Glomerular endothelial cell (primary cell): ENCODE data around the gene SLC25A47. TPM values are rescaled to one million over a fixed set of nuclear protein-coding genes. Genes with fewer than 3 reads are reported as not detected.
"Not testable (repeated sequence)": the region's sequence is repeated elsewhere in the genome, so short reads cannot be mapped to it uniquely, and the experiment has no call there.

Experiments used
- DNase-seq: peaks from one replicate; pipeline ENCODE4 v3.0.0-alpha.2; 2011; ENCODE audit warnings: low read depth, low spot score; ENCODE audit errors: extremely low read depth
- total RNA-seq: library from RNA; depleted of rRNA; stranded (reverse); fragments of >200 nt; gene quantifications from 2 replicates; pipeline ENCODE4 v1.2.3, GENCODE V29; 2015

SLC25A47 gene
- total RNA-seq, 1 donor from 2014 or later: not detected

DNA sequence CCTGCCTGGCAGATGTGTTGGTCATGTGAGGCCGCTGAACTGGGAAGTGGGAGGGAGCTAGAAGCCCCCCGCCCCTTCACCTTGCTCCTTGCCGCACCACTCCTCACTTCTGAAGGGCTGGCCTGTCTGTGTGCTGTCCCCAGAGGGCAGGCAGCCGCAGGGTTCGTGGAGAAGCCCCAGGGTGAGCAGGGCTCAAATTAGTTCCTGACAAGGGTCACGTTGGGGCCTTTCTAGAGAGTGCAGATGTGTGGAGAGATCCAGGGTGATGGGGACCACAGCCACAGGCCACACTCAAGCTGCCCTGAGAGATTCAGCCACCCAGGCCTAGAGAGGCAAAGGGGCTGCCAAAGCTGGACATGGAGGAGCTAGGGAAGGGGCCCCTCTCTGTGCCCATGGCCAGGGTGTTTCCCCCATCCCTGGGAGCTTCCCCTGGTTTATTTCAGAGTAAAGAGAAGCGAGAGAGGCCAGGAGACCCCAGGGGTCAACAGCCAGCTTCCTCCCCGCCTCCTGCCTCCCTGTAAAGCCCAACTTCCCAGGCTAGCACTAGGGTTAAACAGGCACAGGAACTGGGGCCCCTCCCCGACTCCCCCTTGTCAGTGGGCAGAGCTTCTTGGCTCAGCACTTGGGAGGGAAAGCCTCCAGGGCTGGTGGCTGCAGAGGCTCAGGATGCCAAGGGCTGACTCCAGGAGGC lies 33.1 kb upstream of the SLC25A47 start:
- no peak for DNase-seq

DNA sequence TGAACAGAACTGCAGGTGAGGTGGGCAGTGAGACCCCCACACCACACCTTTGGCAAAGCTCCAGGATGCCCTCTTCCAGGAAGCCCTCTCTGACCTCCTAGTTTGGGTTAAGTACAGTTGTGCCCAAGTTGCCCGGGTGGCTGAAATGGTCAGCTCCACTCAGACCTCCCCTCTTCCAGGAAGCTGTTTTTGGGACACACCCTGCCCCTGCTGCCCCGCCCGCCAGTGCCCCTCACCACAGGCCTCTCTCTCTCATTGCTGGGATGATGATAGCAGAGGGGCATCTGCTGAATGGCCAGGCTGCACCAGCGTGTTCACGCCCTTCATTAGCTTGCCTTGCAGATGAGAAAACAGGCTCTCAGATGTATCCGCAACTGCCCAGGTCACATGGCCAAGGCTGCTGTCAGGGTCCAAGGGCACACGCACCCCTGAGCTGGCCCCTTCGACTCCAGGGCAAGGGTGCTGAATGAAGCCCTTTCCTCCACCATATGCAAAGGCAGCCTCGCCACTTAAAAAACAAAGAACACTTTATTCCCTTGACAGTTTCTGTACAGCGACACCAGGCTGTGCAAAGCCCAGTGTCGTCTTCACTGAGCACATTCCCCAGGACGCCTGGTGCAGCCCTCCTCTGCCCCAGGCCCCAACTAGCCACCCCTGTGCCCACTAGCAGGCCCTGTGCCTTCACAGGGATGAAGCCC lies 32.4 kb upstream of the SLC25A47 start:
- DNase-seq: no peak

DNA sequence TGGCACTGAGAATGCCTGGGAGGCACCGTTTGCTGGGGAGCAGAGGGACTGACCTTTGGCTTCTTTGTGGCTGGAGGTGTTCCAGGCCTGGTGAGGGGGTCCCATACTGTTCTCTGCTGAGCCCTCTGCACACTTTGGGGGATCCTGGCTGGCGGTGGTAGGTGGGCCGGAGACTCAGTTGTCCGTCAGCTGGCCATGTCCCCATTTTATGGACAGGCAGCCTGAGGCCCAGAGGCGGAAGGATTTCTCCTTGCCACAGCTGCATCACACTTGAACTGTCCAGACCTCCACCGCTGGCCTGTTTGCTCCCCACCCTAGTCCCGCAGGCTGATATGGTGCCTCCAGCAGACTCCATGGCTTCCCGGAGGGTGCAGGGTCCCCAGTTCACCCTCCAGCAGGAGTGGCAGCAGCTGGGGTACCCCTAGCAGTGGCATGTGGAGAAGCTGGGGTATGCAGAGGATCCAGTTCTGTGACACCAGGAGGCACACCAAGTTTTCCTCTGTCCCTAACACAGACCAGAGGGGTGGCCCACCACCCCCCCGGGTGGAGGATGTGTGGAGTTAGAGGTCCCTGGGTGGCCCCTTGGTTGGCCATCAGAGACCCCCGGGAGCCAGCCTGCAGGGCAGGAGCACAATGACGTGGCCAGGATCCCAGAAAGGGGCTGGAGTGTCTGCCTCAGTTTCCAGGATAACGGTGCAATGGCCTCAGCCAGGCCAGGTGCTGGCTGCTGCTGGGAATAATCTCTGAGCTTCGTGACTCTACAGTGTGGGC lies 31.6 kb upstream of the SLC25A47 start:
- DNase-seq: no peak

GRCh38 chr14:100292301-100292775 lies 30.8 kb upstream of the SLC25A47 start:
- DNase-seq: no peak

- no peak for DNase-seq
Measured at GRCh38 chr14:100292776-100293461, 30.2 kb upstream of the SLC25A47 start.

GRCh38 chr14:100293497-100294212 lies 29.5 kb upstream of the SLC25A47 start:
- DNase-seq: no peak

- no peak for DNase-seq
Measured at GRCh38 chr14:100294213-100294962, 28.8 kb upstream of the SLC25A47 start.

- DNase-seq: no peak
Measured at GRCh38 chr14:100294963-100295330, 28.2 kb upstream of the SLC25A47 start.

DNA sequence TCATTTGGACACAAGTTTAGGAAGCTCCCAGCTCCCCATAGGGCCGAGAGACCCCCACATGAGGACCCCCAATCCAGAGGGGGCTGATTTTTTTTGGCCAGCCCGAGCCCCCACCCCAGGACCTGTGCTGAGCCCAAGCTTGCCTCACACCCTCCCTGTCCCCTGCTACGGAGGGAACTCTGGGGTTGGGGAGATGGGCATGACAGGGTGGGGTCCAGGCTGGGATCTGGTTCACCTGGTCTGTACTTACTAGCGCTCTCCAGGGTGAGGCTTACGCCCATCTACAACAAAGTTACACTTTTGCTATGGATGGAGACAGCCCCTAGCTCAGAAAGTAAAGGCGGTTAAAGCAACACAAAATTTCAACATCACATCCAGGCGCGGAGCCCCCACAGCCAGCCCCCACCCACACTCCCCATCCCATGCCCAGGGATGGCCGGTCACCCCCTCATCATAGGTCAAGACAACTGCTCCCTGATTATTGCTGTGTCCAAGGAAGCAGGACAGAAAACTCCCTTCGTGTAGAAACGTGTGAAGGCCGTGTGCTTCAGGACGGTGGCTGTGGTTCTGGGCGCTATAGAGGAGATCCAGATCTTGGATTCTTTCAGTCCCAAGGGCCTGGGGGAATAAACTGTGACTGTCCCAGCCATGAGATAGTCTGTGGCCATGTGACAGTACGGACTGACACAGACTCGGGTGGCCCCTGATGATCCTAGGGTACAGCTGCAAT lies 27.6 kb upstream of the SLC25A47 start:
- no peak for DNase-seq

DNA sequence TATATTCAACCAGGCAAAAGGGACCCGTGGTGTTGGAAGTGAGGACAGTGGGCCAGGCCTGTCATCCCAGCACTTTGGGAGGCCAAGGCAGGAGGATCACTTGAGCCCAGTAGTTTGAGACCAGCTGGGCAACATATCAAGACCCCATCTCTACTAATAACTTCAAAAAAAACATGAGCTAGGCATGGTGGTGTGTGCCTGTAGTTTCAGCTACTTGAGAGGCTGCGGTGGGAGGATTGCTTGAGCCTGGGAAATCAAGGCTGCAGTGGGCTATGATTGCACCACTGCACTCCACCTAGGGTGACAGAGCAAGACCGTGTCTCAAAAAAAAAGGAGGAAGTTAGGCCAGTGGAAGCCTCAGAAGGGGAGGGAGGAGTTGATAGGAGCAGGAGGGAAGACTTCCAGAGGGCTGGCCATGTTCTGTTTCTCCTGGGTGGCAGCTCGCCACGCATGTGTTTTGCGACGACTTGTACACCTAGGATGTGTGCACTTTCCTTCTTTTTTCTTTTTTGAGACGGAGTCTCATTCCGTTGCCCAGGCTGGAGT lies 27.0 kb upstream of the SLC25A47 start:
- DNase-seq: no peak

DNA sequence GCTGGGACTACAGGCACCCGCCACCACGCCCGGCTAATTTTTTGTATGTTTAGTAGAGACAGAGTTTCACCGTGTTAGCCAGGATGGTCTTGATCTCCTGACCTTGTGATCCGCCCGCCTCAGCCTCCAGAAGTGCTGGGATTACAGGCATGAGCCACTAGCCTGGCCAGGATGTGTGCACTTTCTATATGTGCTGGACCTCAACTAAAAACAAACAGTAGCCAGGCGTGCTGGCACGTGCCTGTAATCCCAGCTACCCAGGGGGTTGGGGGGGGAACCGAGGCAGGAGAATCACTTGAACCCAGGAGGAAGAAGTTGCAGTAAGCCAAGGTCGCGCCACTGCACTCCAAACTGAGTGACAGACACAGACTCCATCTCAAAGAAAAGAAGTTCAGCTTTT lies 26.4 kb upstream of the SLC25A47 start:
- DNase-seq: not testable (repeated sequence)

DNA sequence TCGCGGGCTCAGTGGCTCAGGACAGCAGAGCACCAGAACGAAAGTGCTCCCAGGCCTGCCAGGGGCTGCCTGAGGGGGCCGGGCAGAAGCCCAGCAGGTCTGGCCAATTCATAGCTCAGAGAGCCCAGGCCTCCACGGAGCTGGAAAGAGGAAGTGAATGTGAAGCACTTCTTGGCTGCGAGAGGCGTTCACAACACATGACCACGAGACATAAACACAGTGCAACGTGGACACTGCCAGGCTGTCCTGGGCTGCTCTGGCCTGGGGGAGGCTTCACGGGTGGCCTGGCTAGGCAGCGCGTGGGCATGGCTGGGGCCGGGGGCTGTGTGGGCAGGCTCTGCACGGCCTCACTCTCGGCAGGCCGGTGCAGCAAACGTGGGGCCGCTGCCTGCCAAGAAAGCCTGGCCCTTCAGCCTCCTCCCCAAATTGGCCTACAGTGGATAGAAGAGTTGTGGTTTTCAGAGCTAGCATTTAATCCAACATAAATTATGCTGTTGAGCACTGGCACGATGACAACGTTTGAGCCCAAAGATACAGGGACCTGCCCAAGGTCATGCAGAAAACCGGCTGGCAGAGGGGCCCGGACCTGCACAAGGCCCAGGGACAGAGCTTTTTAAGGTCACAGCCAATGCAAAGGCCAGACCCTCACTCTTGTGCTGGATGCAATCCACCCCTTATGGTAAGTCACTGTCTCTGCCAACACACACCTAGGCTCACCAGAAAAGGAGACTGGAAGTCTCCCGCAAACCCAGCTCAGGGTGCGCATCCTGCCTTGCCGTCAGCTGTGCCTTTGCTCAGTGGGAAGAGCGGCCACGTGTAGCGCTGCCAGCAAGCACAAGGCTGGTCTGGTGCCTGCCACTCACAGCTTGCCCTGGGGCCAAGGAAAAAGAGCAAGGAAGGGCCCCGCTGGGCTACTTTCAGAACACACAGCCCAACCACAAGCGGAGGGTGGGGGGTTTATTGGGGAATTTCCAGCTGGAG lies 25.5 kb upstream of the SLC25A47 start:
- no peak for DNase-seq

GRCh38 chr14:100298551-100299237 lies 24.4 kb upstream of the SLC25A47 start:
- DNase-seq: no peak

DNA sequence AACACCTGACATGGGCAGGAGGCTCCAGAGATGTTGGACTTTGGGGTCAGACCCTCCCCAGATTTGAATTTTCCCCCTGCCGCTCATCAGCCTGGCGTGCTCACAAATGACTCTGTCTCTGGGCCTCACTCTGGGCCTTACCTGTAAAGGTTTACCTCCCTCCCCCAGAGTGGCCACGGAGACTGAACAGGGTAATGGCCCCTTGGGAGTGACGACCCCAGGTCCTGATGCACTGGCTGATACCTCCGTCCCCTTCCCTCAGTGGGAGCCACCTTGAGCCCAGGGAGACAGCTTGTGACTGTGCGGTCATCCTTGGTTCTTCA lies 23.9 kb upstream of the SLC25A47 start:
- no peak for DNase-seq

DNA sequence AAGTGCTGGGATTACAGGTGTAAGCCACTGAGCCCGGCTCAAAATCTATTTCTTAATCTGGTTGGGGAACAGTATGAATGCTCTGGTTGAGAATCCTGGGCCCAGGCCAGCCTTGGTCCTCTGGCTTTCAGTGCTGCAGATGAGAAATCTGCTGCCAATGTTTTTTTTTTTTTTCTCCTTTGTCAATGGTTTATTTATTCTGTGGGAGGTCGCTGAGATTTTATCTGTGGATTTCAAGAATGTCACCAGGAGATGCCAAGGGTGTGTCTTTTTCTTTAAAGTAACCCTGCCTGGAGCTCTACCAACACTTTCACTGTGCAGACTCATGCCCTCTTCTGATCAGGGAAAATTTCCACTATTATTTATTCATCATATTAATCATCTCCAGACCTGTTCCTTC lies 20.5 kb upstream of the SLC25A47 start:
- DNase-seq: no peak

GRCh38 chr14:100303179-100303578 lies 20.0 kb upstream of the SLC25A47 start:
- no peak for DNase-seq

- DNase-seq: no peak
Measured at GRCh38 chr14:100303925-100304324, 19.2 kb upstream of the SLC25A47 start.
